ENCODE measurements around the gene SKA1.

Gene SKA1

GRCh38 chr18:50374753-50375391 lies at the start of gene SKA1:
Gene SKA1, plus strand, starts transcription at chr18:50375046. Its CDS starts 785 bp downstream, at chr18:50375831.
- peak; percentile 100 for DNase-seq (ENCODE audit: low spot score)

GRCh38 chr18:50327983-50328382 lies 46.9 kb upstream of the SKA1 start:
- no peak for DNase-seq (ENCODE audit: low spot score)

- no peak for DNase-seq (ENCODE audit: low spot score)
Measured at GRCh38 chr18:50330176-50330575, 44.7 kb upstream of the SKA1 start.

GRCh38 chr18:50331691-50332090 lies 43.2 kb upstream of the SKA1 start:
- DNase-seq (ENCODE audit: low spot score), result no peak

GRCh38 chr18:50334546-50335152 lies 40.2 kb upstream of the SKA1 start:
- no peak for DNase-seq (ENCODE audit: low spot score)

- DNase-seq (ENCODE audit: low spot score), result no peak
Measured at GRCh38 chr18:50338122-50338521, 36.7 kb upstream of the SKA1 start.

- DNase-seq (ENCODE audit: low spot score), result no peak
Measured at GRCh38 chr18:50338715-50339114, 36.1 kb upstream of the SKA1 start.

- DNase-seq (ENCODE audit: low spot score), result no peak
Measured at GRCh38 chr18:50340078-50340477, 34.8 kb upstream of the SKA1 start.

- DNase-seq (ENCODE audit: low spot score), result no peak
Measured at GRCh38 chr18:50341443-50341842, 33.4 kb upstream of the SKA1 start.

GRCh38 chr18:50350699-50351098 lies 24.1 kb upstream of the SKA1 start:
- DNase-seq (ENCODE audit: low spot score), result no peak

GRCh38 chr18:50356036-50356945 lies 18.6 kb upstream of the SKA1 start:
- DNase-seq (ENCODE audit: low spot score), result no peak

GRCh38 chr18:50358844-50359243 lies 16.0 kb upstream of the SKA1 start:
- no peak for DNase-seq (ENCODE audit: low spot score)

GRCh38 chr18:50359806-50360205 lies 15.0 kb upstream of the SKA1 start:
- DNase-seq (ENCODE audit: low spot score), result no peak

- no peak for DNase-seq (ENCODE audit: low spot score)
Measured at GRCh38 chr18:50360611-50361010, 14.2 kb upstream of the SKA1 start.

GRCh38 chr18:50369672-50370071 lies 5.2 kb upstream of the SKA1 start:
- DNase-seq (ENCODE audit: low spot score), result no peak

- DNase-seq (ENCODE audit: low spot score), result no peak
Measured at GRCh38 chr18:50372743-50373142, 2.1 kb upstream of the SKA1 start.

GRCh38 chr18:50373561-50374219 lies 1.2 kb upstream of the SKA1 start:
- DNase-seq (ENCODE audit: low spot score), result no peak

GRCh38 chr18:50374220-50374752 lies 560 bp upstream of the SKA1 start:
- no peak for DNase-seq (ENCODE audit: low spot score)

GRCh38 chr18:50377061-50377798 lies 2.4 kb downstream of the SKA1 start:
- DNase-seq (ENCODE audit: low spot score), result no peak

GRCh38 chr18:50388988-50389387 lies 14.1 kb downstream of the SKA1 start:
- no peak for DNase-seq (ENCODE audit: low spot score)

- no peak for DNase-seq (ENCODE audit: low spot score)
Measured at GRCh38 chr18:50393802-50394201, 19.0 kb downstream of the SKA1 start.

Data from AG20443 (cell line).